ENCODE measurements around the gene BCKDHB.
"Not testable (repeated sequence)": the region's sequence is repeated elsewhere in the genome, so short reads cannot be mapped to it uniquely, and the experiment has no call there.

The BCKDHB gene

DNA sequence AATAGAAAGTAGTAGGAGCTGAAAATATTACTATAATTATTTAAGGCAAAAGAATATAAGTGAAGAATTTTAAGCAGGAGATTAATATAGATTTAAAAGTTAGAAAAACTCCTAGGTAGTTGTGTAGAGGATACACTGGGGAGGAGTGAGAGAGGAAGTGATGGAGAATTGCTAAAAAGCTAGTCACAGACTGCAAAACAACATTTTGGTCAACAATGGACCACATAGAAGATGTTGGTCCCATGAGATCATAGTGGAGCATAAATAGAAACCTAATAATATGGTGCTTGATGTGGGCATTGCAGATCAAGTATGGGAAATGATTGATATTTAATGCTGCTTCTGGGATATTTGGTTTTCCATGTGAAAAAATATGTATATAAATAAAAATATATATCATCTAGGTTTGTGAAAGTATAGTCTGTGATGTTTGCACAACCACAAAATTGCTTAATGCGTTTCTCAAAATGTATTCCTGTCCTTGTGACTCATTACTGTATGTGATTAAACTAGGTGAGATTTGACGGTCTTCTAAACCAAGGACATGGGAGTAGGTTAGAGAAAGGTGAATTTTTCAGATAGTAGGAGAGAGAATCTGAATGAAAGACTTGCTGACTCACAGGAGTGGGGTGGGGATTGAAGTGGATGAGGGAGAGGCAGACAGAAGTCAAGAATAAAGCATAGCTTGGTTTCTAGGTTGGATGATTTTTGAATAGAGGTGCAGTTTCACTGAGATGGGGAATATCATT, 174.0 kb downstream of the BCKDHB start:
- Histone ChIP-seq H3K27ac (ENCODE audit: low read depth, low read length) (no peak overlapping the region), H3K27me3 (ENCODE audit: control insufficient read depth, insufficient read depth, low read length) (no peaks in the 10 kb centered on the region), H3K36me3 (ENCODE audit: control insufficient read depth, insufficient read depth, low read length) (no peaks in the 10 kb centered on the region), H3K4me3 (ENCODE audit: low read length) (no peak overlapping the region), H3K4me1 (ENCODE audit: control insufficient read depth, insufficient read depth, low read length) (no peaks in the 10 kb centered on the region), H3K9ac (ENCODE audit: low read length) (no peak overlapping the region)

- no peaks in the 10 kb centered on the region for H3K27me3 ChIP-seq (ENCODE audit: control insufficient read depth, insufficient read depth, low read length)
- no peaks in the 10 kb centered on the region for H3K36me3 ChIP-seq (ENCODE audit: control insufficient read depth, insufficient read depth, low read length)
- H3K9ac ChIP-seq (ENCODE audit: low read length) = no peak overlapping the region
- H3K4me1 ChIP-seq (ENCODE audit: control insufficient read depth, insufficient read depth, low read length) = no peaks in the 10 kb centered on the region
- no peak overlapping the region for H3K27ac ChIP-seq (ENCODE audit: low read depth, low read length)
- no peak overlapping the region for H3K4me3 ChIP-seq (ENCODE audit: low read length)
These were observed 176.6 kb downstream of the BCKDHB start for GRCh38 chr6:80282913-80283554.

DNA sequence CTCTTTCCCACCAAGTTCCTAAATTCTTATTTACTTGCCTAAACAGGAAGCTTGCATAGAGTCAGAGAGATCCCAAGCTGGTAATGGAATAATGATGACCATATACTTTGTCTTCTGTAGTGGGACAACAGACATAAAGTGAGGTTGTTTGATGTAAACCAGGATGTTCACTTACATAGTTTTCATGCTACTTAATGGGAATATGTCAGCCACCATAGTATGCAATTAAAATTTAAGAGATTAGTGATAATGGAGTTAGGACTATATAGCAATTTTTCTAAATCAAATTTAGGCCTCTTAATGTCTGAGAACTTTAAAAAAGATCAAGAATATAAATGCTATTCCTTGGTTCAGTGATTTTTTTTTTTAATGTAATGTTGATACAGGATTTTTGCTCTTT, 180.6 kb downstream of the BCKDHB start:
- H3K27ac ChIP-seq (ENCODE audit: low read depth, low read length) = no peak overlapping the region
- no peaks in the 10 kb centered on the region for H3K27me3 ChIP-seq (ENCODE audit: control insufficient read depth, insufficient read depth, low read length)
- no peak overlapping the region for H3K9ac ChIP-seq (ENCODE audit: low read length)
- no peaks in the 10 kb centered on the region for H3K4me1 ChIP-seq (ENCODE audit: control insufficient read depth, insufficient read depth, low read length)
- no peak overlapping the region for H3K4me3 ChIP-seq (ENCODE audit: low read length)
- no peaks in the 10 kb centered on the region for H3K36me3 ChIP-seq (ENCODE audit: control insufficient read depth, insufficient read depth, low read length)

- Histone ChIP-seq H3K9ac (ENCODE audit: low read length) (no peak overlapping the region), H3K4me1 (ENCODE audit: control insufficient read depth, insufficient read depth, low read length) (no peaks in the 10 kb centered on the region), H3K36me3 (ENCODE audit: control insufficient read depth, insufficient read depth, low read length) (no peaks in the 10 kb centered on the region), H3K27me3 (ENCODE audit: control insufficient read depth, insufficient read depth, low read length) (no peaks in the 10 kb centered on the region), H3K27ac (ENCODE audit: low read depth, low read length) (no peak overlapping the region), H3K4me3 (ENCODE audit: low read length) (no peak overlapping the region)
These were observed 181.1 kb downstream of the BCKDHB start for GRCh38 chr6:80287607-80288006.

DNA sequence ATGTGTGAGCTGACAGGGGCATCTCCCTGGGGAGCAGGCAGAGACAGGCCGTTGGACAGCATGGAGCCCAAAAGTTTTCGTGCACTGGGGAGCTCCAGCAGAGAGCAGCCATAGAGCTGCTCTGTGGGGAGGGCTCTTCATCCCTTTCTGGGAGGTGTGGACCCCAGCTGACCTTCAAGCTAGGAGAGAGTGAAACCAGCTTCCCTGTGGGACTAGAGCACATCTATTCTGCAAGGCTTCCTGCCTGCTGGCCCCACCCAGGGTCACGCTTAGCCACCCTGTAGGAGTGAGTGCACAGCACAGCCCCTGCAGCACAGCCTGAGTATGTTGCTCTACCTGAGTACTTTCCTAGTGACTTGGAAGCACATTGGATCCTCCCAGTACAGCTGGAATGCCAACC, 183.3 kb downstream of the BCKDHB start:
- no peak overlapping the region for H3K4me3 ChIP-seq (ENCODE audit: low read length)
- H3K27ac ChIP-seq (ENCODE audit: low read depth, low read length) = no peak overlapping the region
- no peaks in the 10 kb centered on the region for H3K27me3 ChIP-seq (ENCODE audit: control insufficient read depth, insufficient read depth, low read length)
- H3K36me3 ChIP-seq (ENCODE audit: control insufficient read depth, insufficient read depth, low read length) = no peaks in the 10 kb centered on the region
- no peaks in the 10 kb centered on the region for H3K4me1 ChIP-seq (ENCODE audit: control insufficient read depth, insufficient read depth, low read length)
- no peak overlapping the region for H3K9ac ChIP-seq (ENCODE audit: low read length)

GRCh38 chr6:80294531-80294930, 188.1 kb downstream of the BCKDHB start:
- not testable (repeated sequence) for H3K27me3 ChIP-seq (ENCODE audit: control insufficient read depth, insufficient read depth, low read length); H3K36me3 ChIP-seq (ENCODE audit: control insufficient read depth, insufficient read depth, low read length); H3K4me3 ChIP-seq (ENCODE audit: low read length); H3K27ac ChIP-seq (ENCODE audit: low read depth, low read length); H3K4me1 ChIP-seq (ENCODE audit: control insufficient read depth, insufficient read depth, low read length); H3K9ac ChIP-seq (ENCODE audit: low read length)

- Histone ChIP-seq H3K27me3 (ENCODE audit: control insufficient read depth, insufficient read depth, low read length) (no peaks in the 10 kb centered on the region), H3K27ac (ENCODE audit: low read depth, low read length) (no peak overlapping the region), H3K9ac (ENCODE audit: low read length) (no peak overlapping the region), H3K4me3 (ENCODE audit: low read length) (no peak overlapping the region), H3K36me3 (ENCODE audit: control insufficient read depth, insufficient read depth, low read length) (no peaks in the 10 kb centered on the region), H3K4me1 (ENCODE audit: control insufficient read depth, insufficient read depth, low read length) (no peaks in the 10 kb centered on the region)
These were observed 196.2 kb downstream of the BCKDHB start for GRCh38 chr6:80302716-80303115.

DNA sequence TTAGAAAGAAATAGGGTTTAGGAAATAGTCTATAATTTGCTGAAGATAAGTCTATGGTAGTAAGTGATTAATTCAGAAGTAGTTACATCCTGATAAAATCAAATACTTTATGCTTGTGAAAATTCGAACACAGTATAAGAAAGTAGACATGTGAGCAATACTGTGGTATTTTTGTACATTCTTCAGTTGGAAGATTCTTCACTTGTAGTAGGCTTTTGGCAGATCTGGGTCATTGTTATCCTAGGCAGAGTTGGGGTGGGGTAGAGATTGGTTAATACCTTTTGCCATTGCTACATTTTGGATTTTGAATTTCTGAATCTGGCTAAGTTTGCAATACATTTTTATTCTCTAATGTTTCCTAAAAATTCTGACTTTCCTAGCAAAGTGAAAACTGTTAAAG, 197.5 kb downstream of the BCKDHB start:
- no peaks in the 10 kb centered on the region for H3K36me3 ChIP-seq (ENCODE audit: control insufficient read depth, insufficient read depth, low read length)
- no peaks in the 10 kb centered on the region for H3K4me1 ChIP-seq (ENCODE audit: control insufficient read depth, insufficient read depth, low read length)
- H3K27me3 ChIP-seq (ENCODE audit: control insufficient read depth, insufficient read depth, low read length) = no peaks in the 10 kb centered on the region
- no peak overlapping the region for H3K9ac ChIP-seq (ENCODE audit: low read length)
- no peak overlapping the region for H3K4me3 ChIP-seq (ENCODE audit: low read length)
- no peak overlapping the region for H3K27ac ChIP-seq (ENCODE audit: low read depth, low read length)

- no peaks in the 10 kb centered on the region for H3K27me3 ChIP-seq (ENCODE audit: control insufficient read depth, insufficient read depth, low read length)
- H3K4me1 ChIP-seq (ENCODE audit: control insufficient read depth, insufficient read depth, low read length) = no peaks in the 10 kb centered on the region
- no peak overlapping the region for H3K9ac ChIP-seq (ENCODE audit: low read length)
- H3K4me3 ChIP-seq (ENCODE audit: low read length) = no peak overlapping the region
- H3K36me3 ChIP-seq (ENCODE audit: control insufficient read depth, insufficient read depth, low read length) = no peaks in the 10 kb centered on the region
- no peak overlapping the region for H3K27ac ChIP-seq (ENCODE audit: low read depth, low read length)
These were observed 208.1 kb downstream of the BCKDHB start for GRCh38 chr6:80314531-80314930.

DNA sequence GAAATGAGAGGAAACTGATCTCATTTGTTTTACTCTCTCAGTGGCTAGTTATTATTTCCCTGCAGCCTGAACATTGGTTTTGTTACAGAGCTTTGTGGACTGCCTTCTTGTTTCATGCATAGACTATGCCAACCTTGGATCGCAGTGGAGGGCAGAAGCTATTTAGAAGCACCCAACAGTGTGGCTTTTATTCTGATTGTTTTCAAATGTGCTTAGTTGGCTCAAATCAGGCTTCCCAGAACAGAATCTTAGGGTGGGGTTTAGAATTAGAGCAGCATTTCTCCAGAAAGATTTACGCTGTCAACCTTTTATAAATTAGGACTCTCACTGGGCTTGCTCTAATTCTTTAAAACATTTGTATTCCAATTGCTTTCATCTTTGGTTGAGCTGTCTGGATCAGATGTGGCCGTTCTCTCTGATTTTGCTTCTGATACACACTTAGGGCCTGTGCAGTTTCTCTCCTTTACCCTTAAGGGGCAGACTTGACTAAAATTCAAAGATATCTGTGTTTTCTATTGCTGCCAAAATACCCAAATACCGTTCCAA, 210.3 kb downstream of the BCKDHB start:
- no peak overlapping the region for H3K27ac ChIP-seq (ENCODE audit: low read depth, low read length)
- no peaks in the 10 kb centered on the region for H3K27me3 ChIP-seq (ENCODE audit: control insufficient read depth, insufficient read depth, low read length)
- H3K36me3 ChIP-seq (ENCODE audit: control insufficient read depth, insufficient read depth, low read length) = no peaks in the 10 kb centered on the region
- H3K4me3 ChIP-seq (ENCODE audit: low read length) = no peak overlapping the region
- no peak overlapping the region for H3K9ac ChIP-seq (ENCODE audit: low read length)
- H3K4me1 ChIP-seq (ENCODE audit: control insufficient read depth, insufficient read depth, low read length) = no peaks in the 10 kb centered on the region

GRCh38 chr6:80319196-80319595, 212.7 kb downstream of the BCKDHB start:
- Histone ChIP-seq H3K9ac (ENCODE audit: low read length) (no peak overlapping the region), H3K4me1 (ENCODE audit: control insufficient read depth, insufficient read depth, low read length) (no peaks in the 10 kb centered on the region), H3K27me3 (ENCODE audit: control insufficient read depth, insufficient read depth, low read length) (no peaks in the 10 kb centered on the region), H3K36me3 (ENCODE audit: control insufficient read depth, insufficient read depth, low read length) (no peaks in the 10 kb centered on the region), H3K27ac (ENCODE audit: low read depth, low read length) (no peak overlapping the region), H3K4me3 (ENCODE audit: low read length) (no peak overlapping the region)

DNA sequence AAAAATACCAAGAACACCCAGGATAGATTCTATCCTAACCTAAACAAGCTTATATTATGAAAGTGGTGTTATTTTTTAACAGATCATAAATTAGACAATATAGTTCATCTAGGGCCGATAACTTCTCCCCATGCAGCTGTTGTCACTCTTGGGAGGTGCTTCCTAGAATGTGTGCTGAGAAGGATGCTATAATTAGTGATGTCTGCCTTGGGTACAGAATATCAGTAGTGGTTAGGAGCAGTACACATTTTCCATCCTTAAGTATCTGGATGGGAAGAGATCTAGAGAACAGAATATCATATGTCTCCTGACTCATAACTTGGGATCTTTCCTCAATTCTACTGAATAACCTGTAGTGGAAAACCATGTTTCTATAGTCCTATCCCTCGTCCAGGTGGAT, 214.5 kb downstream of the BCKDHB start:
- Histone ChIP-seq H3K4me3 (ENCODE audit: low read length) (no peak overlapping the region), H3K27me3 (ENCODE audit: control insufficient read depth, insufficient read depth, low read length) (no peaks in the 10 kb centered on the region), H3K27ac (ENCODE audit: low read depth, low read length) (no peak overlapping the region), H3K36me3 (ENCODE audit: control insufficient read depth, insufficient read depth, low read length) (no peaks in the 10 kb centered on the region), H3K9ac (ENCODE audit: low read length) (no peak overlapping the region), H3K4me1 (ENCODE audit: control insufficient read depth, insufficient read depth, low read length) (no peaks in the 10 kb centered on the region)

GRCh38 chr6:80325742-80326141, 219.3 kb downstream of the BCKDHB start:
- H3K36me3 ChIP-seq (ENCODE audit: control insufficient read depth, insufficient read depth, low read length) = no peaks in the 10 kb centered on the region
- no peak overlapping the region for H3K4me3 ChIP-seq (ENCODE audit: low read length)
- no peaks in the 10 kb centered on the region for H3K27me3 ChIP-seq (ENCODE audit: control insufficient read depth, insufficient read depth, low read length)
- H3K4me1 ChIP-seq (ENCODE audit: control insufficient read depth, insufficient read depth, low read length) = no peaks in the 10 kb centered on the region
- no peak overlapping the region for H3K27ac ChIP-seq (ENCODE audit: low read depth, low read length)
- H3K9ac ChIP-seq (ENCODE audit: low read length) = no peak overlapping the region
